Right lobe of liver (tissue), 4 donors: ENCODE measurements around the gene MAGEA3.
"Not testable (repeated sequence)": the region's sequence is repeated elsewhere in the genome, so short reads cannot be mapped to it uniquely, and the experiment has no call there.

Experiments
- POLR2A ChIP-seq: fragments of 450-650 bp; IDR thresholded peaks from one replicate; pipeline ENCODE4 v1.6.1; 2017; ENCODE audit warnings: antibody characterized with exemption, mild to moderate bottlenecking
- TF ChIP-seq, protein P1 (sequence below), 4 donors: fragments of 200-600 bp in 3 of 4; fragments of 450-650 bp in 1 of 4; IDR thresholded peaks; one replicate each; pipeline versions ENCODE4 v1.5.1 to v1.8.0; 2016 to 2022; ENCODE audit warnings: antibody characterized with exemption in 4 of 4, mild to moderate bottlenecking in 2 of 4
- donor health status: DM: no; HTN: no; CAD: no.
- donor health status: DM: no; HTN: no; CAD: no.
- donor health status: DM: no; HTN: yes; CAD: no.

DNA sequence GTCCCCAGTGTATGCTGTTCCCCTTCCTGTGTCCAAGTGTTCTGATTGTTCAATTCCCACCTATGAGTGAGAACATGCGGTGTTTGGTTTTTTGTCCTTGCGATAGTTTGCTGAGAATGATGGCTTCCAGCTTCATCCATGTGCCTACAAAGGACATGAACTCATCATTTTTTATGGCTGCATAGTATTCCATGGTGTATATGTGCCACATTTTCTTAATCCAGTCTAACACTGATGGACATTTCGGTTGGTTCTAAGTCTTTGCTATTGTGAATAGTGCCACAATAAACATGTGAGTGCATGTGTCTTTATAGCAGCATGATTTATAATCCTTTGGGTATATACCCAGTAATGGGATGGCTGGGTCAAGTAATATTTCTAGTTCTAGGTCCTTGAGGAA is 23.9 kb upstream of the MAGEA3 start:
- TF ChIP-seq, protein P1, sequence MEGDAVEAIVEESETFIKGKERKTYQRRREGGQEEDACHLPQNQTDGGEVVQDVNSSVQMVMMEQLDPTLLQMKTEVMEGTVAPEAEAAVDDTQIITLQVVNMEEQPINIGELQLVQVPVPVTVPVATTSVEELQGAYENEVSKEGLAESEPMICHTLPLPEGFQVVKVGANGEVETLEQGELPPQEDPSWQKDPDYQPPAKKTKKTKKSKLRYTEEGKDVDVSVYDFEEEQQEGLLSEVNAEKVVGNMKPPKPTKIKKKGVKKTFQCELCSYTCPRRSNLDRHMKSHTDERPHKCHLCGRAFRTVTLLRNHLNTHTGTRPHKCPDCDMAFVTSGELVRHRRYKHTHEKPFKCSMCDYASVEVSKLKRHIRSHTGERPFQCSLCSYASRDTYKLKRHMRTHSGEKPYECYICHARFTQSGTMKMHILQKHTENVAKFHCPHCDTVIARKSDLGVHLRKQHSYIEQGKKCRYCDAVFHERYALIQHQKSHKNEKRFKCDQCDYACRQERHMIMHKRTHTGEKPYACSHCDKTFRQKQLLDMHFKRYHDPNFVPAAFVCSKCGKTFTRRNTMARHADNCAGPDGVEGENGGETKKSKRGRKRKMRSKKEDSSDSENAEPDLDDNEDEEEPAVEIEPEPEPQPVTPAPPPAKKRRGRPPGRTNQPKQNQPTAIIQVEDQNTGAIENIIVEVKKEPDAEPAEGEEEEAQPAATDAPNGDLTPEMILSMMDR (IDR thresholded peaks at IDR 0.05), result not testable (repeated sequence)
- TF ChIP-seq POLR2A, result not testable (repeated sequence)
